Measurements from ENCODE around the gene TAF1D. TPM values are rescaled to one million over a fixed set of nuclear protein-coding genes. Genes with fewer than 3 reads are reported as not detected.

TAF1D gene
- total RNA-seq, 1 donor from 2014 or later: 145 TPM

DNA sequence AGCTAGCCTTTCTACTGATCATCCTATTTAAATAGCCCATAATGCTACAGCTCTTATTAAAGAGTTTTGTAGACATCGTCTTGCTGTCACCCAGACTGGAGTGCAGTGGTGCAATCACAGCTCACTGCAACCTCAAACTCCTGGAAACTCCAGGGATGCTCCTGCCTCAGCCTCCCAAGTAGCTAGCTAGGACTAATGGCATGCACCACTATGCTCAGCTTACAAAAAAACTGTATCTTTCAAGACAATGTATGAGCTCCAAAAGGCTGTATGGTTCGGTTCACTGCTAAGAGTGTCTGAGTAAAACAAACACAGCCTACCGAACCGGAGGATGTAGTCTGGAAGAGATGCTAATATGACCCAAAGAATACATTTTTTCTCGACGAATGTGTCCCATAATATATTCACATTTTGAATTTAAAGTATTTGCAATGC is 2.6 kb downstream of the TAF1D start:
- TF ChIP-seq EZH2 (IDR thresholded peaks at IDR 0.05; ENCODE audit: insufficient read depth, low read length) (no peak), CTCF (IDR thresholded peaks at IDR 0.05; ENCODE audit: insufficient read depth, low read depth, low read length) (no peak)
- no peaks in the 10 kb centered on the region for H3K27me3 Mint-ChIP-seq (ENCODE audit: low read depth, unreplicated experiment)
- H3K9me3 Mint-ChIP-seq (ENCODE audit: unreplicated experiment): no peaks in the 10 kb centered on the region
- Histone ChIP-seq H3K4me2 (ENCODE audit: low read length) (peak overlapping the region; percentile 86), H3K36me3 (ENCODE audit: insufficient read depth, low read length) (peaks cover 51% of the 10 kb centered on the region), H3K9me3 (ENCODE audit: insufficient read depth, low read depth, low read length) (no peaks in the 10 kb centered on the region), H3K4me1 (ENCODE audit: insufficient read depth, low read length) (peaks cover 12% of the 10 kb centered on the region), H2AFZ (ENCODE audit: low read depth, low read length) (no peak overlapping the region), H3K27ac (ENCODE audit: low read depth, low read length) (peak overlapping the region; percentile 34), H3K4me3 (ENCODE audit: insufficient read depth, low read depth, low read length) (peak overlapping the region; percentile 95), H3K9ac (ENCODE audit: low read length) (peak overlapping the region; percentile 99), H3K79me2 (ENCODE audit: insufficient read depth, low read length) (peaks cover 89% of the 10 kb centered on the region), H3K27me3 (ENCODE audit: insufficient read depth, low read length) (no peaks in the 10 kb centered on the region), H4K20me1 (ENCODE audit: insufficient read depth, low read length) (peaks cover 65% of the 10 kb centered on the region)
- FAIRE-seq (no peak), DNase-seq (ENCODE audit: low read depth) (peak; percentile 8)
- peaks cover 35% of the 10 kb centered on the region for H3K36me3 Mint-ChIP-seq (ENCODE audit: low read depth, unreplicated experiment)
- peak overlapping the region; percentile 98 for H3K27ac Mint-ChIP-seq (ENCODE audit: unreplicated experiment)
- peak overlapping the region; percentile 100 for H3K4me3 Mint-ChIP-seq (ENCODE audit: unreplicated experiment)
- peaks cover 41% of the 10 kb centered on the region for H3K4me1 Mint-ChIP-seq (ENCODE audit: low read depth, unreplicated experiment)

- H3K79me2 ChIP-seq (ENCODE audit: insufficient read depth, low read length): peaks cover 93% of the 10 kb centered on the region
- H2AFZ ChIP-seq (ENCODE audit: low read depth, low read length): no peak overlapping the region
- H3K27ac Mint-ChIP-seq (ENCODE audit: unreplicated experiment): peak overlapping the region; percentile 80
- peaks cover 12% of the 10 kb centered on the region for H3K4me1 ChIP-seq (ENCODE audit: insufficient read depth, low read length)
- TF ChIP-seq CTCF (IDR thresholded peaks at IDR 0.05; ENCODE audit: insufficient read depth, low read depth, low read length) (no peak), EZH2 (IDR thresholded peaks at IDR 0.05; ENCODE audit: insufficient read depth, low read length) (no peak)
- H3K27me3 Mint-ChIP-seq (ENCODE audit: low read depth, unreplicated experiment): no peaks in the 10 kb centered on the region
- peaks cover 35% of the 10 kb centered on the region for H3K36me3 Mint-ChIP-seq (ENCODE audit: low read depth, unreplicated experiment)
- peaks cover 57% of the 10 kb centered on the region for H3K36me3 ChIP-seq (ENCODE audit: insufficient read depth, low read length)
- no peaks in the 10 kb centered on the region for H3K9me3 Mint-ChIP-seq (ENCODE audit: unreplicated experiment)
- peak overlapping the region; percentile 34 for H3K27ac ChIP-seq (ENCODE audit: low read depth, low read length)
- FAIRE-seq: no peak
- no peaks in the 10 kb centered on the region for H3K27me3 ChIP-seq (ENCODE audit: insufficient read depth, low read length)
- H3K4me3 Mint-ChIP-seq (ENCODE audit: unreplicated experiment): peak overlapping the region; percentile 100
- peaks cover 71% of the 10 kb centered on the region for H4K20me1 ChIP-seq (ENCODE audit: insufficient read depth, low read length)
- H3K9ac ChIP-seq (ENCODE audit: low read length): peak overlapping the region; percentile 99
- H3K4me3 ChIP-seq (ENCODE audit: insufficient read depth, low read depth, low read length): peak overlapping the region; percentile 95
- peak overlapping the region; percentile 86 for H3K4me2 ChIP-seq (ENCODE audit: low read length)
- peaks cover 45% of the 10 kb centered on the region for H3K4me1 Mint-ChIP-seq (ENCODE audit: low read depth, unreplicated experiment)
- peak; percentile 18 for DNase-seq (ENCODE audit: low read depth)
- no peaks in the 10 kb centered on the region for H3K9me3 ChIP-seq (ENCODE audit: insufficient read depth, low read depth, low read length)
These were observed 3.2 kb downstream of the TAF1D start for GRCh38 chr11:93737904-93738612.

DNA sequence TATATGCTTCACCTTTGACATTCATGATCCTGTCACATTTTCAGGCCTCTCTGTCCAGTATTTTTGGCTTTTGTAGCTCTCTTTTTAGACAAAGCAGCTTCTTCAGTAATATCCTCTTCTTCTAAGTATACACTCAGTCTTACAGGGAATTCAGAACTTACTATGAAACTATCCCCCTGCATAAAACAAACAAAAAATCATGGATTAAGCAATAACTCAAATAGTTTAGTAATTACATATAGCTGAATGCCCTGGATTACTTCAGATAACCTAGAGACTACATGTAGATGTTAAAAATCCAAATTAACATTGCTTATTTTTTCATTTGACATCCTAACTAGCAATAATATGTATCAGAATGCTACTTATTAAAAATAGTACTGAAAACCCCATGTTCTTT is 5.2 kb downstream of the TAF1D start:
- Histone ChIP-seq H3K4me2 (ENCODE audit: low read length) (peak overlapping the region; percentile 86), H3K27ac (ENCODE audit: low read depth, low read length) (no peak overlapping the region), H4K20me1 (ENCODE audit: insufficient read depth, low read length) (peaks cover 87% of the 10 kb centered on the region), H3K36me3 (ENCODE audit: insufficient read depth, low read length) (peaks cover 76% of the 10 kb centered on the region), H3K9ac (ENCODE audit: low read length) (no peak overlapping the region), H2AFZ (ENCODE audit: low read depth, low read length) (no peak overlapping the region), H3K4me1 (ENCODE audit: insufficient read depth, low read length) (peaks cover 12% of the 10 kb centered on the region), H3K9me3 (ENCODE audit: insufficient read depth, low read depth, low read length) (no peaks in the 10 kb centered on the region), H3K4me3 (ENCODE audit: insufficient read depth, low read depth, low read length) (no peak overlapping the region), H3K27me3 (ENCODE audit: insufficient read depth, low read length) (no peaks in the 10 kb centered on the region), H3K79me2 (ENCODE audit: insufficient read depth, low read length) (peaks cover 89% of the 10 kb centered on the region)
- no peak overlapping the region for H3K27ac Mint-ChIP-seq (ENCODE audit: unreplicated experiment)
- H3K4me1 Mint-ChIP-seq (ENCODE audit: low read depth, unreplicated experiment): peaks cover 46% of the 10 kb centered on the region
- H3K27me3 Mint-ChIP-seq (ENCODE audit: low read depth, unreplicated experiment): no peaks in the 10 kb centered on the region
- peaks cover 37% of the 10 kb centered on the region for H3K36me3 Mint-ChIP-seq (ENCODE audit: low read depth, unreplicated experiment)
- no peaks in the 10 kb centered on the region for H3K9me3 Mint-ChIP-seq (ENCODE audit: unreplicated experiment)
- FAIRE-seq (no peak), DNase-seq (ENCODE audit: low read depth) (no peak)
- TF ChIP-seq EZH2 (IDR thresholded peaks at IDR 0.05; ENCODE audit: insufficient read depth, low read length): no peak
- no peak for TF ChIP-seq CTCF (IDR thresholded peaks at IDR 0.05; ENCODE audit: insufficient read depth, low read depth, low read length)
- peak overlapping the region; percentile 76 for H3K4me3 Mint-ChIP-seq (ENCODE audit: unreplicated experiment)
